ENCODE data around the gene RETSAT. TPM values are rescaled to one million over a fixed set of nuclear protein-coding genes. Genes with fewer than 3 reads are reported as not detected.
"Not testable (repeated sequence)": the region's sequence is repeated elsewhere in the genome, so short reads cannot be mapped to it uniquely, and the experiment has no call there.

Gene RETSAT
- total and polyA plus RNA-seq, 2 of the 4 experiments (the other 2 are of a cell fraction), result 25.6 to 32.3 TPM

- H2BK20ac ChIP-seq (ENCODE audit: low read depth, low read length); H3K27ac ChIP-seq (ENCODE audit: insufficient read depth, low read length); H3K23ac ChIP-seq (ENCODE audit: low read depth, low read length); H3K14ac ChIP-seq (replicated peaks; ENCODE audit: low read depth, low read length); ATAC-seq (ENCODE audit: low read depth); dilution Hi-C loops (cut with HindIII; ENCODE audit: low sequenced_read_pairs, unreplicated experiment); H2AK5ac ChIP-seq (ENCODE audit: low read depth, low read length); H3K9me3 ChIP-seq (ENCODE audit: control insufficient read depth, insufficient read depth, low read length); H3K27me3 ChIP-seq (ENCODE audit: control insufficient read depth, insufficient read depth, low read length); H2BK120ac ChIP-seq (ENCODE audit: low read depth, low read length); H4K91ac ChIP-seq (ENCODE audit: insufficient read depth, low read depth, low read length); BruUV-seq (replicated peaks); H3K18ac ChIP-seq (ENCODE audit: low read depth, low read length); H4K5ac ChIP-seq (ENCODE audit: low read depth, low read length); H3K4me3 ChIP-seq (ENCODE audit: insufficient read depth, low read depth, low read length); H2AFZ ChIP-seq (replicated peaks; ENCODE audit: low read length, poor library complexity); CTCF ChIA-PET; H2AK9ac ChIP-seq (replicated peaks; ENCODE audit: low read depth, low read length, poor library complexity); H4K8ac ChIP-seq (ENCODE audit: low read depth in 2 of 2, low read length in 2 of 2); H3K4me2 ChIP-seq (ENCODE audit: low read depth, low read length); H3K56ac ChIP-seq (ENCODE audit: extremely low read depth, insufficient read depth, low read length); H3K9ac ChIP-seq (ENCODE audit: low read depth, low read length); H3K4ac ChIP-seq (ENCODE audit: low read depth, low read length); H2BK5ac ChIP-seq (ENCODE audit: low read depth, low read length, poor library complexity, severe bottlenecking); H2BK15ac ChIP-seq (ENCODE audit: low read depth, low read length); DNase-seq; POLR2A ChIA-PET (ENCODE audit: unreplicated experiment); in situ Hi-C loops (cut with MboI; ENCODE audit: low sequenced_read_pairs): not testable (repeated sequence)
- WGBS, 2 experiments (ENCODE audit: extremely low coverage in 2 of 2, insufficient read length in 1 of 2), result no CpG with 5 or more reads among the region's 5 CpGs
- peaks cover 24% of the 10 kb centered on the region for H3K9me1 ChIP-seq (ENCODE audit: insufficient read depth, low read length)
- peaks cover 40% of the 10 kb centered on the region for H3K36me3 ChIP-seq (ENCODE audit: control insufficient read depth, insufficient read depth, low read length)
- H3K79me1 ChIP-seq (ENCODE audit: low read depth in 1 of 2, low read length in 2 of 2), result peaks cover 31 to 68% of the 10 kb centered on the region in 2 experiments
- peaks cover 29% of the 10 kb centered on the region for H4K20me1 ChIP-seq (ENCODE audit: insufficient read depth, low read length)
- intact Hi-C loops (cut with micrococcal nuclease), result loop anchor here (2.0 kb wide), 1 partner anchor 27 kb away; no protein-coding TSS in a partner anchor
- peaks cover 13% of the 10 kb centered on the region for H3K4me1 ChIP-seq (ENCODE audit: control insufficient read depth, insufficient read depth, low read length)
Observed at GRCh38 chr2:85315921-85316320, 38.4 kb downstream of the RETSAT start.

Measured in IMR-90 (cell line).